Activated CD4-positive, alpha-beta T cell treated with anti-CD3 and anti-CD28 coated beads for 36 hours (primary cell): ENCODE data around the gene HAGH. TPM values are rescaled to one million over a fixed set of nuclear protein-coding genes. Genes with fewer than 3 reads are reported as not detected.

Experiments
- ATAC-seq: fragments of 200-7000 bp; cut with Tn5 transposase; one replicate; pipeline ENCODE4 v1.10.0; 2021; ENCODE audit warnings: mild to moderate bottlenecking, moderate library complexity
- CTCF ChIA-PET: fragments of 350-600 bp; sonication (Branson Sonifier 250); formaldehyde crosslinking; loops from one replicate; lab custom pipeline; 2021; ENCODE audit warnings: antibody characterized with exemption; lab: Charles Lee
- POLR2A ChIA-PET: fragments of 350-600 bp; sonication (Branson Sonifier 250); formaldehyde crosslinking; loops from one replicate; lab custom pipeline; 2021; ENCODE audit warnings: antibody characterized with exemption, inconsistent platforms; lab: Charles Lee
- DNase-seq: peaks from one replicate; pipeline ENCODE4 v3.0.0-alpha.2; 2020
- H3K27ac Mint-ChIP-seq: one replicate; pipeline ENCODE4 v1.8.0; 2021; ENCODE audit warnings: mixed read lengths
- H3K27me3 Mint-ChIP-seq: one replicate; pipeline ENCODE4 v1.8.0; 2021; ENCODE audit warnings: mixed read lengths
- H3K36me3 Mint-ChIP-seq: one replicate; pipeline ENCODE4 v1.8.0; 2021; ENCODE audit warnings: low read depth, mixed read lengths
- H3K4me1 Mint-ChIP-seq: one replicate; pipeline ENCODE4 v1.8.0; 2021; ENCODE audit warnings: mixed read lengths
- H3K4me3 Mint-ChIP-seq: one replicate; pipeline ENCODE4 v1.8.0; 2021; ENCODE audit warnings: mild to moderate bottlenecking, moderate library complexity, mixed read lengths
- H3K9me3 Mint-ChIP-seq: one replicate; pipeline ENCODE4 v1.8.0; 2021; ENCODE audit warnings: low read depth, mixed read lengths
- intact Hi-C, 2 experiments: fragments of 100-400 bp; cut with DNase I in 1 of 2; cut with micrococcal nuclease in 1 of 2; formaldehyde crosslinking; loops; one replicate each; pipeline versions ENCODE4 v1.14.2 to v1.15.1; 2022 to 2024; cut with DNase I, micrococcal nuclease
- total RNA-seq, 2 experiments: library from RNA; stranded (reverse); gene quantifications; one replicate each; pipeline ENCODE4 v1.2.3, GENCODE V29; 2021

HAGH gene
- total RNA-seq, 2 experiments from 2014 or later, result 20.9 to 25.0 TPM

- Mint-ChIP-seq H3K36me3 (peaks cover 2% of the 10 kb centered on the region), H3K4me3 (no peak overlapping the region), H3K27ac (no peak overlapping the region), H3K4me1 (peaks cover 5% of the 10 kb centered on the region), H3K27me3 (no peaks in the 10 kb centered on the region), H3K9me3 (no peaks in the 10 kb centered on the region)
- ChIA-PET POLR2A (no interaction called here), CTCF (interaction anchor here (0.8 kb wide), 1 partner anchor 458 kb away, joined by 3 read pairs; no protein-coding TSS in a partner anchor)
- no peak for DNase-seq
- intact Hi-C loops, result no loop called here
- no peak for ATAC-seq
Observed at GRCh38 chr16:1820096-1820945, 6.3 kb downstream of the HAGH start.

GRCh38 chr16:1819611-1820010 is 7.0 kb downstream of the HAGH start:
- H3K4me3 Mint-ChIP-seq, result no peak overlapping the region
- H3K9me3 Mint-ChIP-seq, result no peaks in the 10 kb centered on the region
- ATAC-seq (no peak), DNase-seq (no peak)
- CTCF ChIA-PET, result no interaction called here
- H3K36me3 Mint-ChIP-seq, result peaks cover 7% of the 10 kb centered on the region
- POLR2A ChIA-PET, result no interaction called here
- no peaks in the 10 kb centered on the region for H3K27me3 Mint-ChIP-seq
- peaks cover 3% of the 10 kb centered on the region for H3K4me1 Mint-ChIP-seq
- intact Hi-C loops, result no loop called here
- no peak overlapping the region for H3K27ac Mint-ChIP-seq

- ChIA-PET POLR2A (no interaction called here), CTCF (no interaction called here)
- Mint-ChIP-seq H3K9me3 (no peaks in the 10 kb centered on the region), H3K36me3 (peaks cover 7% of the 10 kb centered on the region), H3K27ac (no peak overlapping the region), H3K4me3 (no peak overlapping the region), H3K27me3 (no peaks in the 10 kb centered on the region), H3K4me1 (no peaks in the 10 kb centered on the region)
- no peak for ATAC-seq
- no peak for DNase-seq
- intact Hi-C loops, result no loop called here
Observed at GRCh38 chr16:1818873-1819525, 7.6 kb downstream of the HAGH start.

GRCh38 chr16:1818204-1818872 is 8.3 kb downstream of the HAGH start:
- no peak overlapping the region for H3K27ac Mint-ChIP-seq
- POLR2A ChIA-PET, result no interaction called here
- DNase-seq, result no peak
- no peak overlapping the region for H3K4me3 Mint-ChIP-seq
- H3K4me1 Mint-ChIP-seq, result no peaks in the 10 kb centered on the region
- H3K9me3 Mint-ChIP-seq, result no peaks in the 10 kb centered on the region
- H3K27me3 Mint-ChIP-seq, result no peaks in the 10 kb centered on the region
- H3K36me3 Mint-ChIP-seq, result peaks cover 10% of the 10 kb centered on the region
- intact Hi-C loops, result no loop called here
- ATAC-seq, result no peak
- CTCF ChIA-PET, result no interaction called here

GRCh38 chr16:1817716-1818115 is 8.9 kb downstream of the HAGH start:
- Mint-ChIP-seq H3K36me3 (peaks cover 10% of the 10 kb centered on the region), H3K27ac (no peak overlapping the region), H3K9me3 (no peaks in the 10 kb centered on the region), H3K4me1 (peaks cover 6% of the 10 kb centered on the region), H3K27me3 (no peaks in the 10 kb centered on the region), H3K4me3 (no peak overlapping the region)
- POLR2A ChIA-PET, result no interaction called here
- CTCF ChIA-PET, result no interaction called here
- intact Hi-C loops, result no loop called here
- DNase-seq (no peak), ATAC-seq (no peak)

GRCh38 chr16:1817276-1817589 is 9.4 kb downstream of the HAGH start:
- ChIA-PET POLR2A (no interaction called here), CTCF (no interaction called here)
- H3K27me3 Mint-ChIP-seq, result no peaks in the 10 kb centered on the region
- H3K36me3 Mint-ChIP-seq, result peaks cover 10% of the 10 kb centered on the region
- peaks cover 10% of the 10 kb centered on the region for H3K4me1 Mint-ChIP-seq
- DNase-seq, result no peak
- no peaks in the 10 kb centered on the region for H3K9me3 Mint-ChIP-seq
- H3K4me3 Mint-ChIP-seq, result no peak overlapping the region
- intact Hi-C loops, result no loop called here
- ATAC-seq, result no peak
- H3K27ac Mint-ChIP-seq, result no peak overlapping the region

- CTCF ChIA-PET, result no interaction called here
- Mint-ChIP-seq H3K4me1 (peaks cover 10% of the 10 kb centered on the region), H3K4me3 (no peak overlapping the region), H3K27me3 (no peaks in the 10 kb centered on the region), H3K36me3 (peaks cover 10% of the 10 kb centered on the region), H3K27ac (no peak overlapping the region), H3K9me3 (no peaks in the 10 kb centered on the region)
- POLR2A ChIA-PET, result no interaction called here
- DNase-seq (no peak), ATAC-seq (no peak)
- intact Hi-C loops, result no loop called here
Observed at GRCh38 chr16:1816396-1817275, 10.0 kb downstream of the HAGH start.

- Mint-ChIP-seq H3K4me1 (peaks cover 10% of the 10 kb centered on the region), H3K4me3 (no peak overlapping the region), H3K27ac (peak overlapping the region; percentile 31), H3K27me3 (no peaks in the 10 kb centered on the region), H3K9me3 (no peaks in the 10 kb centered on the region), H3K36me3 (peaks cover 10% of the 10 kb centered on the region)
- ChIA-PET POLR2A (no interaction called here), CTCF (interaction anchor here (0.7 to 0.8 kb wide), 2 partner anchors 14 to 46 kb away, joined by 3 read pairs; no protein-coding TSS in a partner anchor)
- intact Hi-C loops, result no loop called here
- DNase-seq (no peak), ATAC-seq (no peak)
Observed at GRCh38 chr16:1815461-1815860, 11.2 kb downstream of the HAGH start.

- peak; percentile 96 for ATAC-seq
- POLR2A ChIA-PET, result no interaction called here
- Mint-ChIP-seq H3K4me3 (no peak overlapping the region), H3K27me3 (no peaks in the 10 kb centered on the region), H3K36me3 (peaks cover 11% of the 10 kb centered on the region), H3K4me1 (peaks cover 10% of the 10 kb centered on the region), H3K9me3 (no peaks in the 10 kb centered on the region), H3K27ac (peak overlapping the region; percentile 65)
- intact Hi-C loops, result loop anchor here in 1 of 2 experiments (1.0 kb wide), 1 partner anchor 117 kb away; no protein-coding TSS in a partner anchor
- CTCF ChIA-PET, result no interaction called here
- DNase-seq, result peak; percentile 85
Observed at GRCh38 chr16:1812732-1813163, 13.9 kb downstream of the HAGH start.

GRCh38 chr16:1810536-1810935 is 16.1 kb downstream of the HAGH start:
- no peak overlapping the region for H3K4me3 Mint-ChIP-seq
- no peaks in the 10 kb centered on the region for H3K27me3 Mint-ChIP-seq
- intact Hi-C loops, result no loop called here
- ChIA-PET POLR2A (no interaction called here), CTCF (no interaction called here)
- DNase-seq (no peak), ATAC-seq (no peak)
- H3K36me3 Mint-ChIP-seq, result peaks cover 27% of the 10 kb centered on the region
- H3K4me1 Mint-ChIP-seq, result peaks cover 10% of the 10 kb centered on the region
- H3K27ac Mint-ChIP-seq, result no peak overlapping the region
- no peaks in the 10 kb centered on the region for H3K9me3 Mint-ChIP-seq

GRCh38 chr16:1810106-1810505 is 16.5 kb downstream of the HAGH start:
- Mint-ChIP-seq H3K27ac (no peak overlapping the region), H3K36me3 (peaks cover 27% of the 10 kb centered on the region), H3K4me1 (peaks cover 10% of the 10 kb centered on the region), H3K4me3 (no peak overlapping the region), H3K27me3 (no peaks in the 10 kb centered on the region), H3K9me3 (no peaks in the 10 kb centered on the region)
- intact Hi-C loops, result no loop called here
- CTCF ChIA-PET, result no interaction called here
- POLR2A ChIA-PET, result no interaction called here
- ATAC-seq (no peak), DNase-seq (no peak)
